ENCODE data around the gene CCT4. TPM values are rescaled to one million over a fixed set of nuclear protein-coding genes. Genes with fewer than 3 reads are reported as not detected.

The CCT4 gene
- total RNA-seq, 1 donor from 2014 or later, result 141 TPM

Small RNAs within 50 kb of the gene (small RNA-seq; reads per million reads assigned to genes)
- not detected for gene RF00019

Other genes with a start within 250 kb of the CCT4 start
- gene FAM161A, start 34.6 kb downstream of the CCT4 start, total RNA-seq, result 7.3 TPM
- gene COMMD1, start 17.0 kb upstream of the CCT4 start, total RNA-seq, result 57.9 TPM